HG03175 (cell line): Measurements from ENCODE around the gene CELSR1.

Source experiments
- ATAC-seq: cut with Tn5 transposase; IDR thresholded peaks from one replicate; pipeline ENCODE4 v1.9.1; 2021; ENCODE audit warnings: mild to moderate bottlenecking, moderate library complexity; ENCODE audit not compliant: unreplicated experiment

Gene CELSR1

GRCh38 chr22:46447906-46448305 is 89.5 kb downstream of the CELSR1 start:
- no peak for ATAC-seq

GRCh38 chr22:46446799-46447198 is 90.6 kb downstream of the CELSR1 start:
- no peak for ATAC-seq

DNA sequence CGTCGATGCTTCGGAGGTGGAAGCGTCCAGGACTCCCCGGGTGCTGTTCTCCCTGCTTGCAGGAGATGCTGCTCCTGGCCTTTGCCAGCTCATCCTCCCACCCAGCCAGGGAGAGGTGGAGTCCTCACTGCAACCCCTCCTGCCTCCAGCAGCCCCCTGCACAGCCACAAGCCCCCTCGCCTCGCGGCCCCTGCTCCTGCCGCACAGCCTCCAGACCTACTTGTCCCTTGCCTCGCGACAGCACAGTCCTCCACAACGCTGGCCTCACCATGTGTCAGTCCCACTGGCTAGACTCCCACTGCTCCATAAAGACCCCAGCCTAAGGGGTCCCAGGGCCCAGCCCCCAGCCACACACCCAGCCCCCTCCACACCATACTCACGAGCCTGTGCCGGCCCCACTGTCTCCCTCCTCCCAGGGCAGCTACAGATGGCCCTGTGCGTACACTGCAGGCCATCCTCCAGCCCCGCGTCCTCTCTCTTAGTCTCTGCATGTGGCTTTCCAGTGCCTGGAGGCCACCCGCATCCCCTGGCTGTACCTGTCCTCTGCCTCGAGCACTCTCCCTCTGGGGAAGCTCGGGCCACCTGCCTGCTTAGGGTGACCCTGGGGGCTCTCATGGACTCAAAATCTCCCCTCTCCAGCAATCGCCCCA is 91.5 kb downstream of the CELSR1 start:
- ATAC-seq: no peak

DNA sequence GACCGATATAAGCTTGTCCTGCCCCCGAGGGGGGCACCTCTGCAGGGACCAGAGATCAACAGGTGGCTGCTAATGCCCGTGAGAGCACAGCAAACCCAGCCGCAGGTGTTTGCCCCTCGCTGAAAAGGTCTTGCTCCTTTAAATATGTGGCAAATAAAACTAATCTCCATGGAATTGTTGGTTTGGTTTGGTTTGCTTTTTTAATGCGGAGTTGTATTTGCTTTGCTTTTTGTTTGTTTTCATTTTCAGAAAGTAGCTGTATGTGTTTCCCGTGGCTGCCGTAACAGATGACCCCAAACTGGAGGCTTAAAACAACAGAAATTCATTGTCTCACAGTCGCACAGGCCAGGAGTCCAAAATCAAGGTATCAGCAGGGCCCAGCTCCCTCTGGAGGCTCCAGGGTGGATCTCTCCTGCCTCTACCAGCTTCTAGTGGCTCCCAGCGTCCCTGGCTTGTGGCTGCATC is 93.0 kb downstream of the CELSR1 start:
- no peak for ATAC-seq

GRCh38 chr22:46443850-46444389 is 93.5 kb downstream of the CELSR1 start:
- no peak for ATAC-seq

DNA sequence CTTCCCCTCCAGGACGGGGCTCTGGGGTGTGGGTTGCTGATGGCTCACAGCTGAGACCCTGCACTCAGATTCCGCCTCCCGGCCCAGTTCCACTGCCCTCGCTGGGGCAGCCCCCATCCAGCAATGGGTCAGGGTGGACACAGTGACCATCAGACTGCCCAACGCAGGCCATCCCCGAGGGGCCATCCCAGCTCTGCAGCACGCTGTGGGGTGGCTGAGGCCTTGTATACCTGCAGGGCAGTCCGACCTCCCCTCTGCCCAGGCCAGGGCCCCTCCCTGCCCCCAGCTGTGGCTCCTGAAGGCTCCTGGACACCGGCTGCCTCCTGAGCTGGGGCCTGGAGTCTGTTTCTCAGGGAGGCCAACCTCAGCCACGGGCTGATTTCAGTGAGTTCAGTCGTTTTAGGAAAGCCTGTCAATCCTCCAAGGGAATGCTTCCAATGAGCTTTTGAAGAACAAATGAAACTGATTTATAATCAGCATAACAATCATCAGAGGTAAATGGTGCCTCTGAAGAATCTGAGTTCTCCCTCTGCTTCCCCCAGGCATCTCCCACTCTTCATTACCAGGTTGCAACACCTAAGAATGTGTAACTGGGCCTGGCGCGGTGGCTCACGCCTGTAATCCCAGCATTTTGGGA is 95.1 kb downstream of the CELSR1 start:
- no peak for ATAC-seq

DNA sequence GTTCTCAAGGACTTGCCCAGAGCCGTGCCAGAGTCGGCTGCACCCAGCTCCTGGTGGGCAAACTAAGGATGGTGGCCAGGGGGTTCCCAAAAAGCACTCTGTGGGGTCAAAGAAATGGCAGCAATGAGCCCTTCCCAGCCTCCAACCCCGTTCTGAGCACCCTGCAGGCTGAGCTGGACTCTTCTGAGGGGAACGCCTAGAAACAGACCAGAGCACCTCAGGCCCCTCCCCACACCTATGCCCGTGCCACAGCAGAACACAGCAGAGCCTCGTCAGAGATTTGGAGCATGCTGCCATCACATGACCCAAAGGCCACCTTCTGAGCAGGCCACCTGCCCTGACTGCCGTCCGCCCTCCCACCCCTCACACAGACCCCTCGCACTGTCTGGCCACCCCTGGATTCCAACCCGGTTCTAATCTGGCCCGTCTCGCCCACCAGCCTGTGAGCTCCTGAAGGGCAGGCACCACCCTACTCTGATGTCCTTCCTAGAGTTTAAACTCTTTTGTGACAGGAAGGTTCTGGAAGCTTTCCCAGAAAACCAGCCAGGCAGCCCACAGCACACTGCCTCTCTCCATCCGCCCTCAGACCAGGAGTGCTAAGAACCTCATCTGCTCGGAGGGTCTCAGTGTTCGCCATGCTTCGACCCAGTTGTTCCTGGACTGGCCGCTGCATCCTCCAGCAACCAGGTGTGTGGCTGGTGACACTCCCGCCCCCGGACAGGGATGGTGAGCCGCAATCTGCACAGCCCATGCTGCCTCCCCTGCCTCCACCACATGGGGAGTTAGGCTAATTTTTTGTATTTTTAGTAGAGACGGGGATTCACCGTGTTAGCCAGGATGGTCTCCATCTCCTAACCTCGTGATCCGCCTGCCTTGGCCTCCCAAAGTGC is 97.6 kb downstream of the CELSR1 start:
- no peak for ATAC-seq

- no peak for ATAC-seq
Measured at GRCh38 chr22:46439111-46439510, 98.3 kb downstream of the CELSR1 start.

DNA sequence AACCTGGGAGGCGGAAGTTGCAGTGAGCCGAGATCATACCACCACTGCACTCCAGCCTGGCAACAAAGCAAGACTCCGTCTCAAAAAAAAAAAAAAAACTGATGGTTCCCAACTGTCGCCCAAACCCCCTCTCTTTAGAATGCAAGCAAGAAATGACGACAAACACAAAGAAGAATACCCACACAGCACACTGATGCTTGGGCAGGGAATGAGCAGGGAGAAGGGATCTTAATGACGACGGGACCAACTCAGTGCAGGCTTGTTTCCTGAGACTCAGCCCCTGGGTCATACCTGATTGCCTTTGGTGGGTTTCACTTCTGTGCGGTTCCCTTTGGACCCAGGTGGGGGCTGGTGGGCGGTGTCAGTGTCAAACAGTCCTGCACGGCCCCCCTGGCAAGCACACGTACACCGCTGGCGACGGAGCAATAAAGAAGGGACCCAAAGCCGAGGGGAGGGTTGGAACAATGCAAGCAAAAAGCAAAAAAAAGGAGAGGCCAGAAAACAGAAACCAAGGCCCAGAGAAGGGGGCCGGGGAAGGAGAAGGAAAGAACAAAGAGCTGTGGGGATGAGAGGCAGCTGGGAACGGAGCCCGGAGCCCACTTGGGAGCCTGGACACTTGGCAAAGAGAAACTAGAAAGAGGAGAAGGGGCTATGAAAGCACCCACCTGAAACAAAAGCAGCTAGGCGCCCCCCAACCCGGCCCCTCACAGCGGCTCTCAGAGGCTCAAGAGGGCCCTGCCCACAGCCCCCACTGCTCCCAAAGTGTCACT is 99.6 kb downstream of the CELSR1 start:
- ATAC-seq: no peak

- no peak for ATAC-seq
Measured at GRCh38 chr22:46436595-46437175, 100.7 kb downstream of the CELSR1 start.

DNA sequence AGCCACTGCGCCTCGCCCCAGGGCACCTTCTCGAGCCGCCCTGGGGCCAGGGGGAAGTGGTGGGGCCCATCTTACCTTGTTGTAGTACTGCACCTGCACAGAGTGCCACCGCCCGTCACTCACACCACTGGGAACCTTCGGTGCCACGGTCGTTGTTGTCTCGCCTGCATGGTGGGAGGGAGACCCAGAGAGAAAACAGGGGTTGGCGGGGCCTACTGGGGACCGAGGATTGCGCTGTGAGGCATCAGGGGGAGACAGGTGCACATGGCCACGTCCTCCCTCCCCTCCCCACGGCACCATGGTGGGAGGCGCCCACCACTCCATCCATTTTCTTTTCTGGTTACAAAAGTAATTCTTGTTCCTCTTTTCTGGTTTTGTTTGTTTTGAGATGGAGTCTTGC is 104.1 kb downstream of the CELSR1 start:
- ATAC-seq: no peak

- no peak for ATAC-seq
Measured at GRCh38 chr22:46432164-46433068, 105.0 kb downstream of the CELSR1 start.

DNA sequence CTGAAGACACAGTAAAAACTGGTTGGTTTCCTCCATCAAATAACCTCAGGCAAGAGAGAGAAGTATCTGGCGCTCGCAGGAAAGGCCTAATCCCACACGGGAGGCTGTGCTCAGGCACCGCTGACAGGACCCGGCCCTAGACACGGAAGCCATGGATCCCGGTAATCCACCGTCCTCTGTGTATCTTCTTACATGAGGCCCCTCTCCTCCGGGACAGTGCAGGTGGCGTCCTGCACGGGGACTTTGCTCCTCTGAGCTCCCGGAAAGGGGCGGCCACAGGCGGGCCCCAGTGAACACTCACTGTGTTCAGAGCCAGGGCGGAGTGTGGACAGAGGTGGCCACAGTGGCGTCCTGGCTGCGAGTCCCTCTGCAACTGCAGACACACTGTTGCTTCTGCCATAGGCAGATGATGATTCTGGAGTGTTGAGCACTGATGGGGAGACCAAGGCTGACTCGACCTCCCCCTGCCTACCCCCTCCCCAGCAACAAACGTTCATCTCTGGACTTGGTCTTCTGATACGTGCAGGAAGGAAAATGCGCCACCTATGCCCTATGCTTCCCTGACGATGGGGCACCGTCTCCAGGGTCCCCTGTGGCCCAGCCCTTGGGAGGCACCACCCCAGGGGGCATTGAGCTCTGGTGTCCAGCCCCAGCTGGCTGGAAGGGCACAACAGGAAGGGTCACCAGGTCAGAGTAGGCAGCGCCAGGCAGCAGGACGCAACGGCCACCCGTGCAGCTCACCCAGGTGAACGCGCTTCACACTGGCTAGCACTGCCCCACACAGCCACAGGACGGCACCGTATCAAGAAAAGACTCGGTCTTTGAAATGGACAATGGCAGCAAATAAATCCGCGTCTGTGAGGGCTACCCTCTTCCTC is 106.2 kb downstream of the CELSR1 start:
- no peak for ATAC-seq

DNA sequence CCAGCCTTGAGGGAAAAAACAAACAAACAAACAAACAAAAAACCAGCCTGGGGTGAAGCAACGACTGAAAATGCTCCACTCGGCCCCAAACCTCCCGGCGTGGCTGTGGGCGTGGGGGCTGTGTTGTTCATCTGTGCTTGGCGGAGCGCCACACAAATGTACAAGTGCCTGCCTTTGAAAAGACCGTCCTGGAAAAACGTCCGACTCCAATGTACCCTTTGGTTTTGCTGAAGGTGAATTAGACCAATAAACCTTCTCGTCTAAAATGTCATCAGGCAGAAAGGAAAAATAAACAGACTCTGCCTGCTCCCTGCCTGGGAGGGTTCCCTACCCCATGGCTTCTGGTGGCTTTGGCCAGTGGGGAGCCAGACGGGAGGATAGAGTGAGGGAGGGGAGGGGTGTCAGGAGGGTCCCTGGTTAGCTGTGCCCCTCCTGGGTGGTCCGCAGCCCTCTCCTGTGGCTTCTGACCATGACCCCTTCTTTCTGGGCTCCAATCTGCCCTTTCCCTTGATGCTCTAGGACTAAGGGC is 108.0 kb downstream of the CELSR1 start:
- no peak for ATAC-seq

DNA sequence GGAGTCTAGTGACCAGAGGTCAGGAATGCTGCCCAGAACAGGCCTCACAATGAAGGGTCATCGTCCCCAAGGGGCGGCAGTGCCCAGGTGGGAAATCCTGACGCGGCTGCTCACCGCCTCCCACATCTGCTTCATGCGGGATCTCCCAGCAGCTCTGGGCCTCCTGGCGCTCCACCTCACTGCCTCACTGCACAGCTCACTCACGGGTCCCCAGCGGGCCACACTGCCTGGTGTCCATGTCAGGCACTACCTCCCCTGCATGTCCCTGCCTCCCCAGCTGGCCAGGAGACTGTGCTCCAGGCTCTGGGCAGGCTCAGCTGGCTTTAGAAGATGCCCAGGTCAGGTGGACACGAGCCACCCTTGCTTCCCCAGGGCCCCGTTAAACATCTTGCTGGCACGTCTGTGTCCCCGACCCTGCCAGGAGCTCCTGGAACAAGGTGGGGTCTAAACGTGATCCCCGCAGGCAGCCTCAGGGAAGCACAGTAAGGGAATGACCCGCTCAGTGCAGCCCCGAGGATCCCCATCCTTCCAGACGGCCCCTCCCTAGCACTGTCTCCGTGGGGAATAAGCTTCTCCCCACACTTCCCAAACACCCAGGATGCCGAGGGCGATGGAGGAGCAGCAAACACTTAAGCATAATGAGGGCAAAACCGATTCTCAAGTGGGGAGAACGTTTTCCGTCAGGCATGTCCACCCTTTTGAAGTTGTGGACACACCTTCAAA is 108.7 kb downstream of the CELSR1 start:
- no peak for ATAC-seq

- ATAC-seq: no peak
Measured at GRCh38 chr22:46428171-46428570, 109.2 kb downstream of the CELSR1 start.

DNA sequence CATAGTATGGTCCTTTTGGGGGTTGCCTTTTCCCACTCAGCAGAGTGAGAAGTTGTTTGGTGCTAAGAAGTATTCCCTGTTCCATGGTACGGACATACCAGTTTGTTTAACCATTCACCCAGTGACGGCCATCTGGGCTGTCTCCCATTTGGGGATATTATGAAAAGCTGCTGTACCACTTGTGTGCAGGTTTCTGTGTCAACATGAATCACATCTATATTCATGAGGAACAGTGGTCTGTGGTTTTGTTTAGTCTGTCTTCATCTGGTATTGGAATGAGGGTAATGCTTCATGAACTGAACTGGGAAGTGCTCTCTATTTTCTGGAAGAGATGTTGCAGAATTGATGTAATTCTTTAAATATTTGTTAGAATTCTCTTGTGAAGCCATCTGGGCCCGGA is 112.4 kb downstream of the CELSR1 start:
- no peak for ATAC-seq
